OCI-LY7 (cell line): Measurements from ENCODE around the gene CDC42BPG. TPM values are rescaled to one million over a fixed set of nuclear protein-coding genes. Genes with fewer than 3 reads are reported as not detected.

Experiments used
- BruUV-seq: library from RNA; stranded (reverse); fragments of 400-500 nt; replicated peaks from 2 replicates; lab custom pipeline; 2021; lab: Mats Ljungman, UMichigan
- CTCF ChIA-PET: fragments of 300-600 bp; sonication (Branson Sonifier 250); formaldehyde crosslinking; loops from one replicate; lab custom pipeline; 2022; ENCODE audit warnings: antibody characterized with exemption; ENCODE audit not compliant: unreplicated experiment; lab: Charles Lee
- POLR2A ChIA-PET: fragments of 300-600 bp; sonication (Branson Sonifier 250); formaldehyde crosslinking; loops from one replicate; lab custom pipeline; 2022; ENCODE audit warnings: antibody characterized with exemption; lab: Charles Lee
- DNase-seq: peaks from one replicate; pipeline ENCODE4 v3.0.0-alpha.2; 2015; ENCODE audit warnings: low spot score
- H2AFZ ChIP-seq: fragments of 200-600 bp; sonication (generic), shearing (Covaris generic); 2 replicates; pipeline ENCODE4 v1.6.1; 2014; ENCODE audit warnings: mild to moderate bottlenecking, antibody characterized with exemption, low read length, moderate library complexity
- H3K27ac ChIP-seq: fragments of 200-600 bp; sonication (generic); 2 replicates; pipeline ENCODE4 v1.5.1; 2014; ENCODE audit warnings: mixed run types, low read depth, mild to moderate bottlenecking, moderate library complexity, low read length, inconsistent platforms; ENCODE audit not compliant: poor library complexity, severe bottlenecking
- H3K36me3 ChIP-seq: fragments of 200-600 bp; sonication (generic); 2 replicates; pipeline ENCODE4 v1.6.1; 2014; ENCODE audit warnings: mild to moderate bottlenecking, antibody characterized with exemption, low read length, moderate library complexity, mixed read lengths; ENCODE audit not compliant: insufficient read depth
- H3K4me1 ChIP-seq: fragments of 200-600 bp; sonication (generic); 2 replicates; pipeline ENCODE4 v1.5.1; 2014; ENCODE audit warnings: mild to moderate bottlenecking, low read length; ENCODE audit not compliant: insufficient read depth, poor library complexity, severe bottlenecking
- H3K4me2 ChIP-seq: fragments of 200-600 bp; sonication (generic); 2 replicates; pipeline ENCODE4 v1.6.1; 2014; ENCODE audit warnings: mild to moderate bottlenecking, low read length
- H3K4me3 ChIP-seq: fragments of 200-600 bp; sonication (generic); 2 replicates; pipeline ENCODE4 v1.5.1; 2014; ENCODE audit warnings: mild to moderate bottlenecking, low read depth, low read length; ENCODE audit not compliant: poor library complexity, severe bottlenecking
- H3K79me2 ChIP-seq: fragments of 200-600 bp; sonication (generic); 2 replicates; pipeline ENCODE4 v1.6.1; 2016; ENCODE audit warnings: low read depth, mild to moderate bottlenecking, low read length, moderate library complexity, mixed read lengths; ENCODE audit not compliant: insufficient read depth
- H3K9me2 ChIP-seq: fragments of 200-600 bp; sonication (generic); 2 replicates; pipeline ENCODE4 v1.6.1; 2016; ENCODE audit warnings: mild to moderate bottlenecking, low read length, mixed read lengths; ENCODE audit not compliant: insufficient read depth
- H3K9me3 ChIP-seq: fragments of 200-600 bp; sonication (generic); 2 replicates; pipeline ENCODE4 v1.6.1; 2014; ENCODE audit warnings: mild to moderate bottlenecking, mixed run types, low read length, mixed read lengths
- H4K20me1 ChIP-seq: fragments of 200-600 bp; sonication (generic); 2 replicates; pipeline ENCODE4 v1.6.1; 2014; ENCODE audit warnings: mild to moderate bottlenecking, antibody characterized with exemption, low read length, moderate library complexity, mixed read lengths; ENCODE audit not compliant: insufficient read depth
- CTCF ChIP-seq: fragments of 200-600 bp; sonication (generic); conservative IDR thresholded peaks from 2 replicates; pipeline ENCODE4 v1.5.1; 2014; ENCODE audit warnings: mild to moderate bottlenecking, antibody characterized with exemption, low read length, moderate library complexity, mixed read lengths
- EZH2phosphoT487 ChIP-seq: fragments of 200-600 bp; sonication (generic); IDR thresholded peaks from 2 replicates; pipeline ENCODE4 v1.6.1; 2018; ENCODE audit warnings: low read depth, borderline replicate concordance, mild to moderate bottlenecking, mixed run types, antibody characterized with exemption, low read length, moderate library complexity, mixed read lengths
- intact Hi-C: fragments of 100-400 bp; cut with micrococcal nuclease; formaldehyde crosslinking; loops from one replicate; pipeline ENCODE4 v1.10.0; 2022; ENCODE audit not compliant: unreplicated experiment
- total RNA-seq, 2 experiments: library from RNA; depleted of rRNA in 1 of 2; stranded (reverse); fragments of >200 nt in 1 of 2; shearing (Covaris generic) in 1 of 2; gene quantifications; 2 replicates each; pipeline ENCODE4 v1.2.3, GENCODE V29; 2014 to 2022

CDC42BPG gene
- total RNA-seq, 2 experiments from 2014 or later, result 3.5 to 4.9 TPM

GRCh38 chr11:64849598-64850356 lies 5.3 kb upstream of the CDC42BPG start:
- Histone ChIP-seq H3K4me3 (no peak overlapping the region), H3K27ac (peak overlapping the region; percentile 92), H2AFZ (no peak overlapping the region), H4K20me1 (no peaks in the 10 kb centered on the region), H3K36me3 (peaks cover 25% of the 10 kb centered on the region), H3K79me2 (no peaks in the 10 kb centered on the region), H3K4me2 (peak overlapping the region; percentile 55), H3K4me1 (peaks cover 88% of the 10 kb centered on the region), H3K9me3 (no peaks in the 10 kb centered on the region), H3K9me2 (no peaks in the 10 kb centered on the region)
- intact Hi-C loops, result loop anchor here (2.0 to 10.0 kb wide), 7 partner anchors 15 to 725 kb away; partner anchors contain the start of genes CAPN1, CDC42EP2, CDCA5 and EHBP1L1
- BruUV-seq, result no TSS peak
- ChIA-PET CTCF (interaction anchor here (0.6 to 4.1 kb wide), 11 partner anchors 10 to 282 kb away, joined by 3 to 24 read pairs (median 5); no protein-coding TSS in a partner anchor), POLR2A (interaction anchor here (1.3 to 7.7 kb wide), 5 partner anchors 15 to 148 kb away, joined by 3 to 178 read pairs (median 10); partner anchors contain the start of genes BATF2 and EHD1)
- no peak for DNase-seq
- TF ChIP-seq CTCF (no peak), EZH2phosphoT487 (no peak)

- TF ChIP-seq CTCF (peak; percentile 73), EZH2phosphoT487 (no peak)
- Histone ChIP-seq H3K4me3 (peak overlapping the region; percentile 4), H4K20me1 (no peaks in the 10 kb centered on the region), H3K79me2 (no peaks in the 10 kb centered on the region), H3K4me2 (peak overlapping the region; percentile 55), H3K9me2 (no peaks in the 10 kb centered on the region), H2AFZ (peak overlapping the region; percentile 13; the same call in 1 of the 2 replicates), H3K9me3 (no peaks in the 10 kb centered on the region), H3K27ac (peak overlapping the region; percentile 92), H3K4me1 (peaks cover 81% of the 10 kb centered on the region), H3K36me3 (peaks cover 17% of the 10 kb centered on the region; the same call in 1 of the 2 replicates)
- ChIA-PET CTCF (interaction anchor here (0.6 to 4.1 kb wide), 22 partner anchors 10 to 283 kb away, joined by 3 to 24 read pairs (median 5); partner anchors contain the start of gene PPP2R5B), POLR2A (interaction anchor here (0.5 to 7.7 kb wide), 14 partner anchors 15 to 555 kb away, joined by 3 to 178 read pairs (median 4); partner anchors contain the start of genes EHD1 and RASGRP2)
- intact Hi-C loops, result loop anchor here (2.0 to 10.0 kb wide), 4 partner anchors 178 to 466 kb away; partner anchors contain the start of genes CAPN1, CDC42EP2, CDCA5 and SNX15
- BruUV-seq, result no TSS peak
- peak; percentile 80 for DNase-seq
These were observed 4.6 kb upstream of the CDC42BPG start for GRCh38 chr11:64848826-64849597.
